PFSK-1 (cell line): Measurements from ENCODE around the gene RANBP1.

Experiments
- FOXP2 ChIP-seq: optimal IDR thresholded peaks from 2 replicates; pipeline ENCODE3; 2011; ENCODE audit warnings: borderline replicate concordance, control low read depth, inconsistent platforms; ENCODE audit not compliant: insufficient read depth; ENCODE audit errors: extremely low read length, extremely low read depth
- POLR2AphosphoS5 ChIP-seq: IDR thresholded peaks from 2 replicates; pipeline ENCODE4 v1.6.1; 2012; ENCODE audit warnings: low read depth, mild to moderate bottlenecking, control low read depth, low read length, moderate library complexity
- REST ChIP-seq, 2 experiments: IDR thresholded peaks; 2 replicates each; pipeline versions ENCODE4 v1.6.1 to v1.8.0; 2011 to 2012; ENCODE audit warnings: low read depth in 2 of 2, low read length in 2 of 2, control low read depth in 1 of 2, inconsistent platforms in 1 of 2, mild to moderate bottlenecking in 1 of 2, moderate library complexity in 1 of 2; ENCODE audit not compliant: insufficient read depth in 1 of 2
- SIN3A ChIP-seq: IDR thresholded peaks from 2 replicates; pipeline ENCODE4 v1.6.1; 2012; ENCODE audit warnings: mild to moderate bottlenecking, low read length, moderate library complexity, borderline replicate concordance; ENCODE audit not compliant: insufficient read depth
- TAF1 ChIP-seq: IDR thresholded peaks from 2 replicates; pipeline ENCODE4 v1.6.1; 2012; ENCODE audit warnings: low read length, control low read depth, borderline replicate concordance; ENCODE audit not compliant: insufficient read depth

RANBP1 gene

GRCh38 chr22:20160041-20160440 is 44.1 kb downstream of the RANBP1 start:
- TF ChIP-seq SIN3A = no peak
- TF ChIP-seq REST (IDR thresholded peaks at IDR 0.05; ENCODE audit: insufficient read depth in 1 of 2, low read depth in 2 of 2, low read length in 2 of 2) = no peak
- no peak for TF ChIP-seq POLR2AphosphoS5
- no peak for TF ChIP-seq FOXP2
- TF ChIP-seq TAF1 = no peak

GRCh38 chr22:20164863-20165262 is 49.0 kb downstream of the RANBP1 start:
- TF ChIP-seq SIN3A (no peak), FOXP2 (no peak), TAF1 (no peak), REST (IDR thresholded peaks at IDR 0.05; ENCODE audit: insufficient read depth in 1 of 2, low read depth in 2 of 2, low read length in 2 of 2) (no peak), POLR2AphosphoS5 (no peak)

GRCh38 chr22:20165421-20165820 is 49.5 kb downstream of the RANBP1 start:
- TF ChIP-seq POLR2AphosphoS5 (no peak), FOXP2 (no peak), SIN3A (no peak), TAF1 (no peak), REST (IDR thresholded peaks at IDR 0.05; ENCODE audit: insufficient read depth in 1 of 2, low read depth in 2 of 2, low read length in 2 of 2) (no peak)

- TF ChIP-seq POLR2AphosphoS5 = no peak
- TF ChIP-seq FOXP2 = no peak
- no peak for TF ChIP-seq TAF1
- no peak for TF ChIP-seq REST (IDR thresholded peaks at IDR 0.05; ENCODE audit: insufficient read depth in 1 of 2, low read depth in 2 of 2, low read length in 2 of 2)
- no peak for TF ChIP-seq SIN3A
Observed at GRCh38 chr22:20165913-20166312, 50.0 kb downstream of the RANBP1 start.

GRCh38 chr22:20166703-20167102 is 50.8 kb downstream of the RANBP1 start:
- no peak for TF ChIP-seq REST (IDR thresholded peaks at IDR 0.05; ENCODE audit: insufficient read depth in 1 of 2, low read depth in 2 of 2, low read length in 2 of 2)
- TF ChIP-seq SIN3A = no peak
- no peak for TF ChIP-seq TAF1
- no peak for TF ChIP-seq POLR2AphosphoS5
- no peak for TF ChIP-seq FOXP2
